WI38 (cell line): ENCODE measurements around the gene RBFOX1.

Source experiments
- H3K4me3 ChIP-seq: 2 replicates; pipeline ENCODE4 v1.5.1; 2011; ENCODE audit warnings: low read depth, mild to moderate bottlenecking, control low read depth, low read length
- CTCF ChIP-seq: IDR thresholded peaks from 2 replicates; pipeline ENCODE4 v1.5.1; 2012; ENCODE audit warnings: low read depth, mild to moderate bottlenecking, control low read depth, low read length

Gene RBFOX1

GRCh38 chr16:7713244-7713643, 380.6 kb downstream of the RBFOX1 start:
- H3K4me3 ChIP-seq: no peak overlapping the region
- TF ChIP-seq CTCF: no peak

- no peak for TF ChIP-seq CTCF
- H3K4me3 ChIP-seq: no peak overlapping the region
Measured at GRCh38 chr16:7714775-7715174, 382.1 kb downstream of the RBFOX1 start.

GRCh38 chr16:7716660-7717550, 384.3 kb downstream of the RBFOX1 start:
- TF ChIP-seq CTCF: no peak
- H3K4me3 ChIP-seq: no peak overlapping the region

GRCh38 chr16:7722761-7723160, 390.1 kb downstream of the RBFOX1 start:
- H3K4me3 ChIP-seq: no peak overlapping the region
- TF ChIP-seq CTCF: no peak

GRCh38 chr16:7731141-7731540, 398.5 kb downstream of the RBFOX1 start:
- H3K4me3 ChIP-seq: no peak overlapping the region
- no peak for TF ChIP-seq CTCF

- TF ChIP-seq CTCF: no peak
- no peak overlapping the region for H3K4me3 ChIP-seq
Measured at GRCh38 chr16:7736138-7736665, 403.6 kb downstream of the RBFOX1 start.

GRCh38 chr16:7742626-7743025, 410.0 kb downstream of the RBFOX1 start:
- no peak for TF ChIP-seq CTCF
- H3K4me3 ChIP-seq: no peak overlapping the region
